ENCODE data around the gene RXFP1. TPM values are rescaled to one million over a fixed set of nuclear protein-coding genes. Genes with fewer than 3 reads are reported as not detected.
A peak's percentile ranks its signal among the peaks of the same experiment; 100 is the strongest.

RXFP1 gene
- total and polyA plus RNA-seq, 2 experiments from 2014 or later = 1.2 to 3.1 TPM

- in situ Hi-C loops (cut with MboI) = no loop called here
- no peaks in the 10 kb centered on the region for H3K36me3 ChIP-seq (ENCODE audit: low read depth)
- no peak overlapping the region for H3K9ac ChIP-seq
- no peaks in the 10 kb centered on the region for H3K9me2 ChIP-seq (ENCODE audit: insufficient read depth)
- no peak overlapping the region for H3K27ac ChIP-seq
- H3K4me2 ChIP-seq (ENCODE audit: unreplicated experiment) = no peak overlapping the region
- no peaks in the 10 kb centered on the region for H3K4me1 ChIP-seq (ENCODE audit: insufficient read depth)
- no peaks in the 10 kb centered on the region for H3K9me3 ChIP-seq (ENCODE audit: low read depth)
- peak; percentile 4 for DNase-seq
- no peak overlapping the region for H3K4me3 ChIP-seq
- TF ChIP-seq EZH2phosphoT487 (IDR thresholded peaks at IDR 0.05; ENCODE audit: insufficient read depth, low read depth) = no peak
- no peak for TF ChIP-seq EZH2 (IDR thresholded peaks at IDR 0.05; ENCODE audit: insufficient read depth, poor library complexity, severe bottlenecking)
- H3K79me2 ChIP-seq (ENCODE audit: insufficient read depth) = no peaks in the 10 kb centered on the region
- H3F3A ChIP-seq (ENCODE audit: insufficient read depth) = no peaks in the 10 kb centered on the region
- H3K27me3 ChIP-seq (replicated peaks; ENCODE audit: insufficient read depth) = no peaks in the 10 kb centered on the region
- no peak overlapping the region for H2AFZ ChIP-seq
- H4K20me1 ChIP-seq (ENCODE audit: insufficient read depth) = no peaks in the 10 kb centered on the region
Measured at GRCh38 chr4:158492391-158492790, 29.3 kb upstream of the RXFP1 start.

GRCh38 chr4:158496030-158496741 is 25.5 kb upstream of the RXFP1 start:
- peak; percentile 4 for DNase-seq
- no peaks in the 10 kb centered on the region for H3K4me1 ChIP-seq (ENCODE audit: insufficient read depth)
- no peak overlapping the region for H3K9ac ChIP-seq
- TF ChIP-seq EZH2phosphoT487 (IDR thresholded peaks at IDR 0.05; ENCODE audit: insufficient read depth, low read depth) (no peak), EZH2 (IDR thresholded peaks at IDR 0.05; ENCODE audit: insufficient read depth, poor library complexity, severe bottlenecking) (no peak)
- no peaks in the 10 kb centered on the region for H3K79me2 ChIP-seq (ENCODE audit: insufficient read depth)
- no peaks in the 10 kb centered on the region for H3K27me3 ChIP-seq (replicated peaks; ENCODE audit: insufficient read depth)
- H3K4me2 ChIP-seq (ENCODE audit: unreplicated experiment) = no peak overlapping the region
- H3K36me3 ChIP-seq (ENCODE audit: low read depth) = no peaks in the 10 kb centered on the region
- no peaks in the 10 kb centered on the region for H4K20me1 ChIP-seq (ENCODE audit: insufficient read depth)
- no peaks in the 10 kb centered on the region for H3F3A ChIP-seq (ENCODE audit: insufficient read depth)
- H3K4me3 ChIP-seq = no peak overlapping the region
- no peaks in the 10 kb centered on the region for H3K9me2 ChIP-seq (ENCODE audit: insufficient read depth)
- no peak overlapping the region for H2AFZ ChIP-seq
- H3K27ac ChIP-seq = no peak overlapping the region
- WGBS, 2 experiments (ENCODE audit: low coverage in 1 of 2, low lambda C conversion rate in 2 of 2, missing lambda C conversion rate in 2 of 2) = 47 to 50% methylated on average over 5 of the region's 5 CpGs
- in situ Hi-C loops (cut with MboI) = no loop called here
- no peaks in the 10 kb centered on the region for H3K9me3 ChIP-seq (ENCODE audit: low read depth)

GRCh38 chr4:158500054-158500453 is 21.6 kb upstream of the RXFP1 start:
- Histone ChIP-seq H3K4me2 (ENCODE audit: unreplicated experiment) (no peak overlapping the region), H3F3A (ENCODE audit: insufficient read depth) (no peaks in the 10 kb centered on the region), H3K9me2 (ENCODE audit: insufficient read depth) (no peaks in the 10 kb centered on the region), H2AFZ (no peak overlapping the region), H3K36me3 (ENCODE audit: low read depth) (no peaks in the 10 kb centered on the region), H3K9ac (no peak overlapping the region), H3K79me2 (ENCODE audit: insufficient read depth) (no peaks in the 10 kb centered on the region), H3K4me1 (ENCODE audit: insufficient read depth) (no peaks in the 10 kb centered on the region), H4K20me1 (ENCODE audit: insufficient read depth) (no peaks in the 10 kb centered on the region), H3K27ac (no peak overlapping the region), H3K9me3 (ENCODE audit: low read depth) (no peaks in the 10 kb centered on the region), H3K4me3 (no peak overlapping the region), H3K27me3 (replicated peaks; ENCODE audit: insufficient read depth) (no peaks in the 10 kb centered on the region)
- 51 to 58% methylated on average over 4 of the region's 4 CpGs for WGBS, 2 experiments (ENCODE audit: low coverage in 1 of 2, low lambda C conversion rate in 2 of 2, missing lambda C conversion rate in 2 of 2)
- no peak for DNase-seq
- in situ Hi-C loops (cut with MboI) = no loop called here
- no peak for TF ChIP-seq EZH2phosphoT487 (IDR thresholded peaks at IDR 0.05; ENCODE audit: insufficient read depth, low read depth)
- TF ChIP-seq EZH2 (IDR thresholded peaks at IDR 0.05; ENCODE audit: insufficient read depth, poor library complexity, severe bottlenecking) = no peak

- WGBS, 2 experiments (ENCODE audit: low coverage in 1 of 2, low lambda C conversion rate in 2 of 2, missing lambda C conversion rate in 2 of 2) = 94 to 97% methylated on average over 2 of the region's 2 CpGs
- H3K9me2 ChIP-seq (ENCODE audit: insufficient read depth) = no peaks in the 10 kb centered on the region
- H3K4me3 ChIP-seq = no peak overlapping the region
- H3K9me3 ChIP-seq (ENCODE audit: low read depth) = no peaks in the 10 kb centered on the region
- no peak overlapping the region for H3K4me2 ChIP-seq (ENCODE audit: unreplicated experiment)
- H3K4me1 ChIP-seq (ENCODE audit: insufficient read depth) = no peaks in the 10 kb centered on the region
- no peaks in the 10 kb centered on the region for H4K20me1 ChIP-seq (ENCODE audit: insufficient read depth)
- H3K36me3 ChIP-seq (ENCODE audit: low read depth) = no peaks in the 10 kb centered on the region
- H3K9ac ChIP-seq = no peak overlapping the region
- in situ Hi-C loops (cut with MboI) = no loop called here
- no peaks in the 10 kb centered on the region for H3K27me3 ChIP-seq (replicated peaks; ENCODE audit: insufficient read depth)
- no peaks in the 10 kb centered on the region for H3F3A ChIP-seq (ENCODE audit: insufficient read depth)
- no peaks in the 10 kb centered on the region for H3K79me2 ChIP-seq (ENCODE audit: insufficient read depth)
- no peak for TF ChIP-seq EZH2phosphoT487 (IDR thresholded peaks at IDR 0.05; ENCODE audit: insufficient read depth, low read depth)
- no peak for TF ChIP-seq EZH2 (IDR thresholded peaks at IDR 0.05; ENCODE audit: insufficient read depth, poor library complexity, severe bottlenecking)
- no peak overlapping the region for H2AFZ ChIP-seq
- no peak for DNase-seq
- no peak overlapping the region for H3K27ac ChIP-seq
Measured at GRCh38 chr4:158513256-158513655, 8.4 kb upstream of the RXFP1 start.
